ENCODE data around the gene REEP1.

- TF ChIP-seq EZH2 (IDR thresholded peaks at IDR 0.05; ENCODE audit: insufficient read depth, poor library complexity, severe bottlenecking) (no peak), EZH2phosphoT487 (IDR thresholded peaks at IDR 0.05; ENCODE audit: insufficient read depth, low read depth) (no peak)
Measured at GRCh38 chr2:86309966-86310365, 27.5 kb downstream of the REEP1 start.
